ENCODE results near the gene NDUFV1. TPM values are rescaled to one million over a fixed set of nuclear protein-coding genes. Genes with fewer than 3 reads are reported as not detected.

The NDUFV1 gene
- total and polyA plus RNA-seq, 9 of the 15 experiments (the other 6 are each of a cell fraction or from before 2014, with no cell fraction given) = 10.8 to 423 (median 209) TPM

DNA sequence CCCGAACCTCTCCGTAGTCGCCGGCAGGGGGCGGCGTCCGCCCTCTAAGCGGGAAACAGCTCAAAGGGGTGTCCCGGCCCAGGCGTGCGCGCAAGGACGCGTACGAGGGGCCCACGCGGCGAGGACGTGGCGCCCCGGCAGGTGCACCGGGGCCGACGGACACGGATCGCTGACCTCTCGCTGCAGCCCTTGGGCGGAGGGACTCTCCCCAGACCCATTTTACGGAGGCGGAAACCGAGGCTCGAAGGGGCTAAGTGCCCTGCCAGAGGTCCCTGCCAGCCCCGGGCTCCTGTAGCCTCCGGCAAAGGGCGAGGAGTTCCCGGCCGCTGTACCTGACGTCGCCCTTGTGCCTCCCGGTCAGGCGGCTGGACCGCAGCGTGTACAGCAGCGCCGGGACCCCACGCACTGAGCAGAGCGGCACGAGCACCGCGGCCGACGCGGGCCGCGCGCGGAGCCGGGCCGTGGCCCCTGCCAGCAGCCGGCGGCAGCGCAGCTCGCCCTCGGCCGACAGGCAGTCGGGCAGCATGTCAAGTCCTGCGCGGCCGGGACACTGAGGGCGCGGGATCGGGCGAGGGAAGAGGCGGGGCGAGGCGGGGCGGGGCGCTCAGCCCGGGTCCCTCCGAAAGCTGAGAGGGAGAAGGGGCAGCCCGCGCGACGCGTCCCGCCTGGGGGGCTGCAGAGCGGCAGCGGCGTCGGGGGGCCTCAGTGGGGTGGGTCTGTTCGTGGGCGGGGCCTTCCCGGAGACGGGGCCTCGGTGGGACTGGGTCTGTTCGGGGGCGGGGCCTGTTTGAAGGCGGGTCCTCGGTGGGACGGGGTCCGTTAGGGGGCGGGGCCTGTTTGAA lies 22.9 kb downstream of the NDUFV1 start, which contains the start of gene NUDT8 (continued):
- TF ChIP-seq MNT (conservative IDR thresholded peaks at IDR 0.05) (peak; percentile 74 to 87), POLR2G (IDR thresholded peaks at IDR 0.05; ENCODE audit: low read depth, low read length) (peak; percentile 88), U2AF1 (optimal IDR thresholded peaks at IDR 0.05; ENCODE audit: low read depth, low read length) (peak; percentile 72), NCOA2 (IDR thresholded peaks at IDR 0.05; ENCODE audit: partially characterized antibody in 2 of 2) (no peak), HINFP (tag; conservative IDR thresholded peaks at IDR 0.05; ENCODE audit: low read depth) (no peak), KAT8 (IDR thresholded peaks at IDR 0.05; ENCODE audit: low read depth) (no peak), ZNF124 (CRISPR knock-in tag; IDR thresholded peaks at IDR 0.05) (peak; percentile 86; the same call in 1 of the 2 replicates), ZNF764 (CRISPR knock-in tag; IDR thresholded peaks at IDR 0.05; ENCODE audit: low read depth) (0 out of 2 replicates have a peak, but pooled peaks have one; percentile 30), RB1 (IDR thresholded peaks at IDR 0.05; ENCODE audit: low read depth) (peak; percentile 90), BRCA1 (IDR thresholded peaks at IDR 0.05) (no peak), BRCA1 (CRISPR knock-in tag; IDR thresholded peaks at IDR 0.05) (0 out of 2 replicates have a peak, but pooled peaks have one; percentile 82), CBX3 (IDR thresholded peaks at IDR 0.05; ENCODE audit: borderline replicate concordance in 1 of 2, low read length in 2 of 2) (peak in 1 of 2 experiments; percentile 79; a peak in 2 of 3 replicates), PHF20 (IDR thresholded peaks at IDR 0.05; ENCODE audit: partially characterized antibody) (peak; percentile 63), ZBTB1 (CRISPR knock-in tag; IDR thresholded peaks at IDR 0.05; ENCODE audit: borderline replicate concordance, low read depth) (peak; percentile 58; the same call in 1 of the 2 replicates), ZNF197 (CRISPR knock-in tag; IDR thresholded peaks at IDR 0.05; ENCODE audit: low read depth) (0 out of 2 replicates have a peak, but pooled peaks have one; percentile 38), FOXM1 (IDR thresholded peaks at IDR 0.05; ENCODE audit: low read depth) (no peak), FOXM1 (CRISPR knock-in tag; IDR thresholded peaks at IDR 0.05; ENCODE audit: low read depth) (peak; percentile 96), KDM5B (IDR thresholded peaks at IDR 0.05; ENCODE audit: insufficient replicate concordance, low read depth, low read length) (peak; percentile 47)
- TF ChIP-seq, protein P1, sequence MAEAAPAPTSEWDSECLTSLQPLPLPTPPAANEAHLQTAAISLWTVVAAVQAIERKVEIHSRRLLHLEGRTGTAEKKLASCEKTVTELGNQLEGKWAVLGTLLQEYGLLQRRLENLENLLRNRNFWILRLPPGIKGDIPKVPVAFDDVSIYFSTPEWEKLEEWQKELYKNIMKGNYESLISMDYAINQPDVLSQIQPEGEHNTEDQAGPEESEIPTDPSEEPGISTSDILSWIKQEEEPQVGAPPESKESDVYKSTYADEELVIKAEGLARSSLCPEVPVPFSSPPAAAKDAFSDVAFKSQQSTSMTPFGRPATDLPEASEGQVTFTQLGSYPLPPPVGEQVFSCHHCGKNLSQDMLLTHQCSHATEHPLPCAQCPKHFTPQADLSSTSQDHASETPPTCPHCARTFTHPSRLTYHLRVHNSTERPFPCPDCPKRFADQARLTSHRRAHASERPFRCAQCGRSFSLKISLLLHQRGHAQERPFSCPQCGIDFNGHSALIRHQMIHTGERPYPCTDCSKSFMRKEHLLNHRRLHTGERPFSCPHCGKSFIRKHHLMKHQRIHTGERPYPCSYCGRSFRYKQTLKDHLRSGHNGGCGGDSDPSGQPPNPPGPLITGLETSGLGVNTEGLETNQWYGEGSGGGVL (CRISPR knock-in tag; IDR thresholded peaks at IDR 0.05) = no peak
- TF ChIP-seq, protein P2, sequence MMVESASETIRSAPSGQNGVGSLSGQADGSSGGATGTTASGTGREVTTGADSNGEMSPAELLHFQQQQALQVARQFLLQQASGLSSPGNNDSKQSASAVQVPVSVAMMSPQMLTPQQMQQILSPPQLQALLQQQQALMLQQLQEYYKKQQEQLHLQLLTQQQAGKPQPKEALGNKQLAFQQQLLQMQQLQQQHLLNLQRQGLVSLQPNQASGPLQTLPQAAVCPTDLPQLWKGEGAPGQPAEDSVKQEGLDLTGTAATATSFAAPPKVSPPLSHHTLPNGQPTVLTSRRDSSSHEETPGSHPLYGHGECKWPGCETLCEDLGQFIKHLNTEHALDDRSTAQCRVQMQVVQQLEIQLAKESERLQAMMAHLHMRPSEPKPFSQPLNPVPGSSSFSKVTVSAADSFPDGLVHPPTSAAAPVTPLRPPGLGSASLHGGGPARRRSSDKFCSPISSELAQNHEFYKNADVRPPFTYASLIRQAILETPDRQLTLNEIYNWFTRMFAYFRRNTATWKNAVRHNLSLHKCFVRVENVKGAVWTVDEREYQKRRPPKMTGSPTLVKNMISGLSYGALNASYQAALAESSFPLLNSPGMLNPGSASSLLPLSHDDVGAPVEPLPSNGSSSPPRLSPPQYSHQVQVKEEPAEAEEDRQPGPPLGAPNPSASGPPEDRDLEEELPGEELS (CRISPR knock-in tag; IDR thresholded peaks at IDR 0.05; ENCODE audit: borderline replicate concordance) = peak; percentile 96
